GM10248 (cell line): ENCODE data around the gene SLC5A2.
"Not testable (repeated sequence)": the region's sequence is repeated elsewhere in the genome, so short reads cannot be mapped to it uniquely, and the experiment has no call there.

Experiments used
- CTCF ChIA-PET: fragments of 300-600 bp; sonication (Branson Sonifier 250); formaldehyde crosslinking; extraction: SDS; loops from one replicate; lab custom pipeline; 2021; ENCODE audit warnings: antibody characterized with exemption; lab: Yijun Ruan, JAX
- POLR2A ChIA-PET: fragments of 350-650 bp; sonication (Branson Sonifier 250); formaldehyde crosslinking; extraction: SDS; loops from one replicate; lab custom pipeline; 2020; ENCODE audit warnings: antibody characterized with exemption; lab: Yijun Ruan, JAX
- DNase-seq: peaks from one replicate; pipeline ENCODE4 v3.0.0; 2012; ENCODE audit errors: extremely low spot score
- CTCF ChIP-seq: IDR thresholded peaks from 2 replicates; pipeline ENCODE4 v1.5.1; 2012; ENCODE audit warnings: mild to moderate bottlenecking, low read depth; ENCODE audit errors: extremely low read depth, missing control alignments, control extremely low read depth

SLC5A2 gene

GRCh38 chr16:31483081-31483480 is at the start of gene SLC5A2:
TSS of gene SLC5A2 (plus strand) at chr16:31483123. CDS start at chr16:31483137, 14 bp downstream.
- TF ChIP-seq CTCF = no peak
- DNase-seq = no peak
- CTCF ChIA-PET = interaction anchor here (1.1 to 1.7 kb wide), 3 partner anchors 16 to 24 kb away, joined by 3 to 5 read pairs (median 4); partner anchors contain the start of gene ARMC5
- POLR2A ChIA-PET = no interaction called here

- POLR2A ChIA-PET = interaction anchor here (0.6 kb wide), 1 partner anchor 11 kb away, joined by 3 read pairs; no protein-coding TSS in a partner anchor
- TF ChIP-seq CTCF = no peak
- DNase-seq = no peak
- CTCF ChIA-PET = no interaction called here
Measured at GRCh38 chr16:31435341-31436220, 47.3 kb upstream of the SLC5A2 start.

GRCh38 chr16:31436221-31437045 is 46.5 kb upstream of the SLC5A2 start:
- no peak for TF ChIP-seq CTCF
- CTCF ChIA-PET = interaction anchor here (0.9 kb wide), 1 partner anchor 12 kb away, joined by 3 read pairs; no protein-coding TSS in a partner anchor
- no peak for DNase-seq
- POLR2A ChIA-PET = interaction anchor here (0.5 kb wide), 1 partner anchor 227 kb away, joined by 6 read pairs; no protein-coding TSS in a partner anchor

GRCh38 chr16:31438414-31438813 is 44.5 kb upstream of the SLC5A2 start:
- ChIA-PET POLR2A (interaction anchor here (1.1 kb wide), 1 partner anchor 258 kb away, joined by 7 read pairs; the partner anchor contains the start of gene FUS), CTCF (interaction anchor here (3.1 to 8.2 kb wide), 2 partner anchors 8 to 20 kb away, joined by 10 to 105 read pairs; partner anchors contain the start of gene ARMC5)
- DNase-seq = no peak
- no peak for TF ChIP-seq CTCF

GRCh38 chr16:31439023-31439422 is 43.9 kb upstream of the SLC5A2 start:
- POLR2A ChIA-PET = interaction anchor here (1.1 kb wide), 1 partner anchor 259 kb away, joined by 7 read pairs; the partner anchor contains the start of gene FUS
- DNase-seq = not testable (repeated sequence)
- CTCF ChIA-PET = interaction anchor here (2.6 to 8.2 kb wide), 3 partner anchors 9 to 56 kb away, joined by 8 to 105 read pairs (median 10); partner anchors contain the start of gene ARMC5

- DNase-seq = no peak
- ChIA-PET CTCF (interaction anchor here (2.1 to 8.2 kb wide), 4 partner anchors 9 to 455 kb away, joined by 6 to 105 read pairs (median 9); partner anchors contain the start of genes ARMC5 and HSD3B7), POLR2A (interaction anchor here (0.9 kb wide), 1 partner anchor 256 kb away, joined by 3 read pairs; no protein-coding TSS in a partner anchor)
- no peak for TF ChIP-seq CTCF
Measured at GRCh38 chr16:31439519-31439918, 43.4 kb upstream of the SLC5A2 start.
